DMS153 (cell line): Measurements from ENCODE around the gene ZNF609.
A peak's percentile ranks its signal among the peaks of the same experiment; 100 is the strongest.
"Not testable (repeated sequence)": the region's sequence is repeated elsewhere in the genome, so short reads cannot be mapped to it uniquely, and the experiment has no call there.

Experiments
- DNase-seq: peaks from one replicate; lab custom pipeline; 2025; lab: John Stamatoyannopoulos, UW

Gene ZNF609

DNA sequence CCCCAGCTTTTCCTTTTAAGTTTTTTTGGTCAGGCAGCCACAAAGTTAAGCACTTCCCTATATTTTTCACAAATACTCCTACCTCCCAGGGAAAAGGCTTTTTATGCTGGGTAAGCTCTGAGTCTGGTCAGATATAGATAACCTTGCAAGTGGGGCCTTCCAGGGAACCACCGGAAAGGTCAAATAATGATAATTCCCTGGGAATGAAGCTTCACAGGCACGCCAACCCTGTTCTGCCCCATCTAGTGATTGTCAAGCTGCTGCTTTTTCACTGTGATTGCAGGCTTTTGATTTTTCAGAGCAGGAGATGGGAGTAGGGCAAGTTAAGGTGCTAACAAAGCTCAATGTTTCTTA is 121.0 kb downstream of the ZNF609 start:
- no peak for DNase-seq

DNA sequence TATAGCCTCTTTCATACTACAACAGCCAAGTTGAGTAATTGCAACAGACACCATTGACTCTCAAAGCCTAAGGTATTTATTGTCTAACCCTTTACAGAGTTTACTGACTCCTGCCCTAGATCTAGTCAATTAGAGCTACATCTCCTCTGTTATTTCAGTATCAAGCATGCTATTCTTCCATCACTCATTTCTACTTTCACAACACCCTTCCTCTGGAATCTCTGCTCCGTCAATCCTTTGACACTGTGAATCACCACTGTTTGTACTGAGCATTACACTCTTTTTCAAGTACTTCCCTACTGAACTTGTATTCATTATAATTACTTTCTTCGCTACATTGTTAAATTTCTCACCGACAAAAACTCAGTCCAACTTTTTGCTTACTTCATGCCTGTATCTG is 121.8 kb downstream of the ZNF609 start:
- DNase-seq: no peak

DNA sequence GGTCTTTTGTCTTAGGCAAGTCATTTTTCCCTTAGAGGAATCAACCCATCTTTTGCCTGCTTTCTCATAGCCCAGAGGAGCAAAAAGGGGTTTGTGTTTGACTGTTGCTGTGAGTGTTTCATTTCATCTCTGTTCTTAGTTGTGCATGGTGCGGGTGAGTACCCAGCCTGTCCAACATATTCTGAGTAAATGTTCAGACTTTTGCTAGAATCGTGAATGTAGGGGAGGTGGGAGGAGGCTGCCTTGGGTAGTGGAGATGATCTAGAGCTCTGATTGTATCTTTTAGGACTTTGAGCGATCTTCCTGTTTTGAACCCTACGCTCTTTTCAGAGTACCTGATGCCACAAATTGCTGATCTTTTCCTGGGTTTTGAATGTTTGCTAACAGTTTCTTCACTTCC is 123.1 kb downstream of the ZNF609 start:
- DNase-seq: no peak

DNA sequence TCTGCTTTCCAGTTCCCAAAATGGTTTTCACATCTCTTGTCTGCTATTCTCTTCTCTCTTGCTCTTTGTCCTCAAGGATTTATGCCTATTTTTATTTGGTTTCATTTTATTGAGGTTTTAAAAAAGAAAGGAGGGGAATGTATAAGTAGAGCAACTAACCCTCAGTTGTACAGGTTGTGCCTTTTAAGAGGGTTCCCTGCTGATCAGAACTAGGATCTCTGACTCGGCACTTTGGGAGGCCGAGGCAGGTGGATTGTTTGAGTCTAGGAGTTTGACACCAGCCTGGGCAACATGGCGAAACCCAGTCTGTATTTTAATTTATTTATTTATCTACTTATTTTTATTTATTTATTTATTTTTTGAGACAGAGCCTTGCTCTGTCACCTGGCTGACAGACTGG is 123.6 kb downstream of the ZNF609 start:
- DNase-seq: no peak

DNA sequence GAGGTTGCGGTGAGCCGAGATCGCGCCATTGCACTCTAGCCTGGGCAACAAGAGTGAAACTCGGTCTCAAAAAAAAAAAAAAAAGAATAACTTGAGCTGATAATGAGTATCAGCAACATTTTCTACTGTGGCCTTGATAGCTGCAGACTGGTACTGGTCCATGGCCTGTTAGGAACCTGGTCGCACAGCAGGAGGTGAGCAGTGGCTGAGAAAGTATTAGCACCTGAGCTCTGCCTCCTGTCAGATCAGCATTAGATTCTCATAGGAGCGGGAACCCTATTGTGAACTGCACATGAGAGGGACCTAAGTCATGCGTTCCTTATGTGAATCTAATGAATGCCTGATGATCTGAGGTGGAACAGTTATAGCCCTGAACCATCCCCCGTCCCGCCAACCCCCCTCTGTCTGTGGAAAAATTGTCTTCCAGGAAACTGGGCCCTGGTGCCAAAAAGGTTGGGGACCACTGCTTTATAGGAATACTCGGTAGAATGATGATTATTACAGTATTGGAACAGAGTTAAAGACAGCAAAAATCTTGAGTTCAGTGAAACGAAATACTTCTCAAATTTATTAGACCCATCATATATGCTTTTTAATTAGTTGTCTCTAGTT is 126.0 kb downstream of the ZNF609 start:
- no peak for DNase-seq

DNA sequence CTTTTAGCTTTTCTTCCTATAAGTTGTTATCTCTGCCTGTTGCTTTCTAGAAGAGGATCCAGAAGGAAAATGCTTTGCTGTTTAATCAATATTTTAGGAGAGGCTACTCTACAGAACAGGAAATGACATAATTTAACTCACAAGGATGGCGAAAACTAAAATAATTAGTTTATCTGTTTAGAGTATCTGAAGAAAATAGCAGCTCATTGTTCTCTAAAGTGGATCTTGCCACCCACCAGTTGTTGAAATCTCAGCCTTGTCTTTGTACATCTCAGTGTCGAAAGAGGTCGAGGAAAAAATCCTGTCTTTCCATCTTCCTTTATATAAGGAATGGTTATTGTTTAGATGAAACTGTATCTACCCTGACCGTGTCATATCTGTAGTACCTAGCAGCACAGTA is 126.6 kb downstream of the ZNF609 start:
- no peak for DNase-seq

DNA sequence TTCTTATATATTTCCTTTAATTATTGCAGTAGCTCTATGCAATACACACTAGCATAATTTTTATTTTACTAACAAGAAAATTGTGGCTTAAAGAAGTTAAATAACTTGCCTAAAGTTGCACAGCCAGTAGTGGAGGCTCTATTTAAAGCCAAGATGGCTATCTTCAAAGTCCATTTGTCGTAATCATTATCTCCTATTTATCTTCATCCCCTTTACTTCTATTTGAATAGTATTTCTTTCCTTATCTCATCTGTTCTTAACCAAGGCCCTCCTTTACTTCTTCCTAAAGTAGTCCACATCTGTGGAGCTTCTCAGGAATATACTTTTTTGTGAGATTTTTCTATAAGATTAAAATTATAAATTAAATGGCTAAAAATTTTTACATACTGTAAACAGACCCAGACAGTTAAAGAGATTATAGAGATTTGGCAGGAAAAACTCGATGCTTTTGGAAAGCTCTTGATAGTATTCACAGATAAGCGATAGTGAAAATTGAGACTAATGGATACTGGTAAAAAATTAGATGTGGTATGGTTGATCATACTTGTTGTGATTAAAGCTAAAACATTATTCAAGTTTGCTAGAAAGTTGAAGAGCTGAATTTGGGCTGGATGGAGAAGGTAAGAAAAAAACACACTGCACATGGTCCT is 129.2 kb downstream of the ZNF609 start:
- no peak for DNase-seq

DNA sequence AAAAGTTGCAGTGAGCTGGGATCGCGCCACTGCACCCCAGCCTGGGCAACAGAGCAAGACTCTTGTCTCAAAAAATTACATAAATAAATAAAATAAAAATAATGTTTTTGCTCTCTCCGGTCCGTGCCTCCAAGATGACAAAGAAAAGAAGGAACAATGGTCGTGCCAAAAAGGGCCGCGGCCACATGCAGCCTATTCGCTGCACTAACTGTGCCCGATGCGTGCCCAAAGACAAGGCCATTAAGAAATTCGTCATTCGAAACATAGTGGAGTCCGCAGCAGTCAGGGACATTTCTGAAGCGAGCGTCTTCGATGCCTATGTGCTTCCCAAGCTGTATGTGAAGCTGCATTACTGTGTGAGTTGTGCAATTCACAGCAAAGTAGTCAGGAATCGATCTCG is 132.5 kb downstream of the ZNF609 start:
- DNase-seq: not testable (repeated sequence)

DNA sequence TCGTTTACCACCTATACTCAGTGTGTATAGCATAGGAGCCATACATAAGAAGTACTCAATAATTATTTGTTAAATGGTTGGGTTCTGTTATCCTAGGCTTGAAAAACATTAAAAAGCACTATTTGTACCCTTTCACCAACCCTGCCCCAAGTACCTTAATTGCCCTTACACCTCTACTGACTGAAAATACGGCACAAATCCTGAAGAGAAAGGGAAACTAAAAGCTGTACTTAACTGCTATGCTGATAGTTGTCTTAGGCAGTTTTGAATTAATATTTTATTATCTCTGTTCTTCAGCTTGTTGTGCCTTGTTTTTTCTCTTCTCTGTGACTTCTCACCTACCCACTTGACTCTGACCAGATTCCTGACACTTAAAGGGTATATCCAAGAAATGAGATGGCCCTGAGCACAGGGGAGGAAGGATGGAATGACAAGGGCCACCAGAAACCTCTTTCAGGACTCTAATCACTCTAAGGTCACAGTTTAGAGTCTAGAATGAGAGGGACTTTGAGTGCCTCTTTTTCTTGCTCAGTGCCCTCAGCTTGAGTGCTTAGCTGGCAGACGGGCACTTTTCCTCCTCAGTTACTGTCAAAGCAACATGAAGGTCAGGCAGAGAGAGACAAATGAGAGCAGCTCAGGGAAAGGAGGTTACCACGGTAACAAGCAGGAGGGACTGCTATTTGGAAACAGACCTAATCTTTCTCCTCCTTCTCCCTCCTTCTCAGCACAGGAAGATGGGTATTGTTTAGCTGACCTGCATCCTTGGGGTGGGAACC is 136.5 kb downstream of the ZNF609 start:
- DNase-seq: peak; percentile 2

DNA sequence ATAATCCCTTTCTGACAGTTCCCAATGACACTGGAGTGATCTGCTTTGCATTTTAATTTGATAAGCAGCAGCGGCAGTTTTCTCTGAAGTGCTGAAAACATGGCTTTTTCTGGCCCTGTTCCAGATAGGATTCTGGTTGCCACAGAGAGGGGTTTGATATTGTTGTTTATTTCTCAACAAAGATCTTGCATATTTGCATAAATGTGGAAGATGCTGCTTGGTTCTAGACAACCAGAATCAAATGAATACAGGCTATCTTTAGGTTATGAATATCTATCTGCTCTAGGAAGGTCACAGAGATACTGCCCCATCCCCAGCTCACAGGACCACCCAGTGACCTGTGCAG is 137.1 kb downstream of the ZNF609 start:
- no peak for DNase-seq

DNA sequence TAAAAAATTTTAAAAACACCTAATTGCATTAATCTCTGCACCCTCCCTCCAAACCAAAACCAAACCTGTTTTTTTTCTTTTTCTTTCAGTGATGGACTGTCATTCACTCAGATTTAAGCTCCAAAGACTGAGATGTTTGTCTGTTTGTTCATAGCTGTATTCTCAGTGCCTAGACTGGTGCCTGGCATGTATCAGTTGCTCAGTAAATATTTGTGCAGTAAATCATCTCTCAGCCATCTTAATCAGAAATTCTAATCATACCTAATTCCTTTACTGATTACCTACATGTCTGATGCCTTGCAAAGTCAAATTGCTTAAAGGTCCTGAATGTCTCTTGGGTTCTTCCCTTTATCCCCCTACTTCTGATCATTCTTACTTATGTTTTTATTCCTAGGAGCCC is 138.8 kb downstream of the ZNF609 start:
- DNase-seq: no peak

DNA sequence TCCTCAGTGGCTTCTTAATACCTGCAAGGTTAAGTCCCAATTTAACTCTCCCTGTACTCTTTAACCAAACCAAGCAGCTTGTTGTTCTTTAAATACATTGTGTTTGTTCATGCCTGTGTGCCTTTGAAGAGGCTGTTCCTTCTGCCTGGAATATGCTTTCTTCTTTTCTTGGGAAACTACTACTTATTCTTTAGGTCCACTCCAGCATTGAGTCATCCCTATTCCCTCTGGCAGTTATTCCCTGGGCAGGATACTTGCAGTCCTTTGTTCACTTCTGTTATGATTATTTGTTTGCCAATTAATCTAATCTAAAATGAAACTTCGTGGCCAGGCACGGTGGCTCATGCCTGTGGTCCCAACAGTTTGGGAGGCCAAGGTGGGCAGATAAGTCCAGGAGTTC is 139.3 kb downstream of the ZNF609 start:
- DNase-seq: no peak

DNA sequence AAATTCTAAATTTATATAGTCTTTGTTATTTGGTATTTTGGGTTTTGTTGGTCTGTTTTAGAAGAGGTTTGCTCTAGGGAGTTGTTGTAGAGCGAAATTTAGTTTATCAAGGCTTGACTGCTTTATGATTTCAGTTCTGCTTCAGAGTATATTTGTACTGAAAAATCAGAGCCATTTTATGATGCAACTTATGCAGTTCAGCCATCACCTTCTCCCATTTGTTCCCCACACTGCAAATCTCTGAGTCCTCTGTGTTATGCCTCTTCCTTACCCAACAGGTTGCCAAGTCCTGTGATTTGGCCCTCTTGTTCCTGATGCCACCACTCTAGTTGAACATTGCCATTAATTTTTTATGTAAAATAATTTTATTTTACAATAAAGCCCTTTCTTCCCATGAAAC is 140.4 kb downstream of the ZNF609 start:
- DNase-seq: no peak

DNA sequence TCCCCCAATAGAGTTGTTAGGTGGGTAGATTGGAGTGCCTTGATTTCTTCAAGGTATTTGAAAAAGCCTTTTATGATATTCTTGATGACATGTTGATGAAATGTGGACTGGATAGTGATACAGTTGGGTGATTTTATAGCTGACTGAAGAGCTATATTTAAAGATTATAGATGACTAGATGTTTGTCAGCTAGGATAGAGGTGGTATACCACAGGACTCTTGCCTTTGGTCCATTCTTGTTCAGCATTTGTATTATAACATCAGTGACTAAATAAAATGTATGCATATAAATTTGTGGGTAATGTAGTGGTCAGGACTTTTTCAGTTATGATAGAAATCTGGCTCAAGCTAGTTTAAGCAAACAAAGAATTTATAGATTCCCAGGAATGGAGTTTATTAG is 143.9 kb downstream of the ZNF609 start:
- DNase-seq: no peak

DNA sequence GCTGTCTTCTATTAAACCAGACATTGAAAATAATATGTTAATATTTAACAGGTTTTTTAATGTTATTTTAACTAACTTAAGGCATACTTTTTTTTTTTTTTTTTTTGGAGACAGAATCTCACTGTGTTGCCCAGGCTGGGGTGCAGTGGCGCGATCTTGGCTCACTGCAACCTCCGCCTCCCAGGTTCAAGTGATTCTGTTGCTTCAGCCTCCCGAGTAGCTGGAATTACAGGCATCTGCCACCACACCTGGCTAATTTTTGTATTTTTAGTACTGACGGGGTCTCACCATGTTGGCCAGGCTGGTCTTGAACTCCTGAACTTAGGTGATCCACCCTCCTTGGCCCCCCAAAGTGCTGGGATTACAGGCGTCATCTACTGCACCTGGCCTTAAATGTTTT is 147.0 kb downstream of the ZNF609 start:
- DNase-seq: not testable (repeated sequence)

DNA sequence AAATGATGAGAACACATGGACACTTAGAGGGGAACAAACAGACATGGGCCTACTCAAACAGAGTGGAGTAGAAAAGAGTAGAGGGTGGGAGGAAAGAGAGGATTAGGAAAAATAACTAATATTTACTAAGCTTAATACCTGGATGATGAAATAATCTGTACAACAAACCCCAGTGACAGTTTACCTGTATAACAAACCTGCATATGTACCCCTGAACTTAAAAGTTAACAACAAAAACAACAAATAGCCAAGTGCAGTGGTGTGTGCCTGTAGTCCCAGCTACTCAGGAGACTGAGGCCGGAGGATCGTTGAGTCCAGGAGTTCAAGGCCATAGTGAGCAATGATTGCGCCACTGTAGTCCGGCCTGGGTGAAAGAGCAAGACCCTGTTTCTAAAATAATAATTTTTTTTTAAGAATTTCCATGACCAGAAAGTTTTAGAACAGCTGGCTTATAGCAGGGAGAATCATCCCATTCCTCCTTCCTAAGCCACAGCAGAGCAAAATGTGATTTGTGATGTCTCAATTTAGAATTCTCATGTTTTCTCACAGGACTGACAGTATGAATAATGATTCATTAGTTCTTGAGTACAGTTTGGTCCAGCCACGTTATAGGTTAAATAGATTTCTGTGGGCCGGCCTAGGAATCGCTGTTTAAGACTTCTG is 150.0 kb downstream of the ZNF609 start:
- DNase-seq: no peak

DNA sequence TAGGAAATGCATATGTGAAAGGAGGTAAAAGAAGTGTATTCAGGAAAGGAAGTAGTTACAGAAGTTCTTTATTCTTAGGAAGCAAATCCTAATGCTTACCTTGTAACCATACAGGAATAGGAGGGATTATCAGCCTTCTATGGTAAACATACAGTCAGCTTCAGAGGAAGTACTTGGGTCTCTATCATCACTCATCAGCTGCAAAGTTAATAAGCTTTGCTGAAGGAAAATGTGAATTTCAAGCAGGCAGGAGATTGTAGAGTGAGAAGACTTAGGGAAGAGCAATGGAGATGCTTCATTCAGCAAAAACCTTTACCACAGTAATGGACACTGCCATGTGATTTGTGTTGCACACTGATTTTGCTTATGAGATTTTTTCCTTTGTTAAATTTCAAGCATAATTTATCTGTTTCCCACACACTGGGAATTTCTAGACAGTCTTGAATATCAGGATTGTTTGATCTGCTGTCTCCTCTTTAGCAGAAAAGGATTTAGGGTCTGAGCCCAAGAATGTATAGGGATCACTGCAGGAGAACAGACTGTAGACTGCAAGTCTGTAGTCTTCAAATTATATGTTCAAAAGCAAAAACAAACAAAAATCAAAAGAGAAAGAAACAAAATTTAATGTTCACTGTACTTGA is 150.8 kb downstream of the ZNF609 start:
- DNase-seq: no peak

DNA sequence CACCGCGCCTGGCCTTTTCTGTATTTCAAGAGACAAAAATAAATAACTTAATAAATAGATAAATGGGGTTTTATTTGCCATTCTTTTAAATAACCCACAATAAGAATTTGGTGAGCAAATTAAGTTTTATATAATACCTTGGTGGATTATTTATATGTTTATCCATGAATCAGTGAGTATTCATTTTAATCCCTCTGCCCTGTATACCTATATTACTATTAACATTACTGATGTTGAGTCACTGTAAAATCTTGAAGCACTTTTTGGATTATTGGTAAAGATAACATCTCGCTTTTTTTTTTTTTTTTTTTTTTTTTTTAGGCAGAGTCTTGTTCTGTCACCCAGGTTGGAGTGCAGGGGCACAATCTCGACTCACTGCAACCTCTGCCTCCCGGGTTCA is 154.1 kb downstream of the ZNF609 start:
- DNase-seq: no peak

DNA sequence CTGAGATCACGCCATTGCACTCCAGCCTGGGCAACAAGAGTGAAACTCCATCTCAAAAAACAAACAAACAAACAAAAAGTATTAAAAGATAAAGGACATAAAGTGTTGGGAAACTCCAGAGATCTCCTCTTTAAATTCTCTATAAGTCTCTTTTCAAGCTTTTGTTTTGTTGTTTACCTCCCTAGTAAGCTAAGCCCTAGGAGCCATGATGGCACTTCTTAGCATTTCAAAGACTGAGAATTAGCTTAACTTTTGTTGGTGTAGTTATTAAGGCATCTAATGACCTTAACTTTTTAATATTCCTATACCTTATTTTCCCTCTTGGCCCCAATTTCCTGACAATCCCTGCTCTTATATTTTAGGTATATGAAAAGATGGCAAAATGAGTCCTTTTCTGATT is 157.3 kb downstream of the ZNF609 start:
- no peak for DNase-seq

DNA sequence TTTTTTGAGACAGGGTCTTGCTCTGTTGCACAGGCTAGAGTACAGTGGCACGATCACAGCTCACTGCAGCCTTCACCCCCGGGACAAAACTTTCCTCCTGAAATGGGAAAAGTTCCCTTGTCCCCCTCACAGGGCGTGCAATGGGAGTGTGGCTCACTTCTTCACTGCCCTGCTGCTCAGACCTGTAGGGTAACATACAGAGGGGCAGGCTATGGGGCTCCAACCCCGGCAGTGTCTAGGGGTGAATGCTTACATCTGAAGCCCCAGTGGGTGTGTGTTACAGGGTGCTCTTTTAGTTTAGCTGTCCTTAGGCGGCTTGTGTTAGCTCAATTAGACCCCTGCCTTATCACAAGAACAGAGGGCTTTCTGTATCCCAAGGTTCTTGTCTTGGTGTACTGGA is 157.8 kb downstream of the ZNF609 start:
- no peak for DNase-seq

DNA sequence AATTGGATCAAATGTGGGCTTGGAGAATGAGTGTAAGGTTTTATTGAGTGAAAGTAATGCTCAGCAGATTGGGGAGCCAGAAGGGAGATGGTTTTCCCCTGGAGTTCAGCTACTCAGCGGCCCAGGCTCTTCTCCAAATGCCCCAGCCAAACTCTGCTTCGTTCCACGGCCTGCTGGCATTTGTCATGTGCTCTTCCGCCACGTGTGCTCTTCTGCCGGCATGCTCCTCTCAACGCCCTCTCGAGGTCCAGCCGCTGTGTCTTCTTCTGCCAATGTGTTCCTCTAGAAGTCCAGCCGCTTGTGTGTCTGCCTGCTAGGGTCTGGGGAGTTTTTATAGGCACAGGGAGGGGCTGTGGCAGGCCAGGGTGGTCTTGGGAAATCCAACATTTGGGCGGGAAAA is 158.2 kb downstream of the ZNF609 start:
- DNase-seq: no peak
